Cerebellar cortex (tissue), 1 donor: ENCODE measurements around the gene KCNIP4.
"Not testable (repeated sequence)": the region's sequence is repeated elsewhere in the genome, so short reads cannot be mapped to it uniquely, and the experiment has no call there.

Experiments used
- DNase-seq: peaks from one replicate; pipeline ENCODE4 v3.0.0-alpha.2; 2015; ENCODE audit warnings: low spot score

The KCNIP4 gene

DNA sequence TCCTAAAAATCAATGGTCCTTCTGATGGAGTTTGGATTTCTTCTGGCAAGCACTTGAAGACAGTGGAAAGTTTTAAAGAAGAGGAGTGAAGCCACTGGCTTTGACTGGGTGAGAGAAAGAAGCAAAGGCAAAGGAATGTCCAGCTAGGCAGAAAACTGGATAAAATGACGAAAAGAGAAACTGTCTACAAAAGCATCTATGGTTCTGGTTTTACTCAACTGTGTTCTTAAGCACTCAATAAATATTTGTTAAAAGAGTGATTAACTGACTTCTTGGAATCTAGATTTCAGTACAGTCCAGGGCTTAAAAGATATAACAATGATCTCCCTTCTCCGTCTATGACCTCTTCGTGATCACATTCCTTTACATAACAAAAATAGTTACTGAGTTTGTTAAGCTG lies 1195.9 kb downstream of the KCNIP4 start:
- no peak for DNase-seq

DNA sequence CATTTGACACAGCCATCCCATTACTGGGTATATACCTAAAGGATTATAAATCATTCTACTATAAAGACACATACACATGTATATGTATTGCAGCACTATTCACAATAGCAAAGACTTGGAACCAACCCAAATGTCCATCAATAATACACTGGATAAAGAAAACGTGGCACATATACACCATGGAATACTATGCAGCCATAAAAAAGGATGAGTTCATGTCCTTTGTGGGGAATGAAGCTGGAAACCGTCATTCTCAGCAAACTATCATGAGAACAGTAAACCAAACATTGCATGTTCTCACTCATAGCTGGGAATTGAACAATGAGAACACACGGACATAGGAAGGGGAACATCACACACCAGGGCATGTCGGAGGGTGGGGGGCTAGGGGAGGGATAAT lies 1202.6 kb downstream of the KCNIP4 start:
- DNase-seq: not testable (repeated sequence)

DNA sequence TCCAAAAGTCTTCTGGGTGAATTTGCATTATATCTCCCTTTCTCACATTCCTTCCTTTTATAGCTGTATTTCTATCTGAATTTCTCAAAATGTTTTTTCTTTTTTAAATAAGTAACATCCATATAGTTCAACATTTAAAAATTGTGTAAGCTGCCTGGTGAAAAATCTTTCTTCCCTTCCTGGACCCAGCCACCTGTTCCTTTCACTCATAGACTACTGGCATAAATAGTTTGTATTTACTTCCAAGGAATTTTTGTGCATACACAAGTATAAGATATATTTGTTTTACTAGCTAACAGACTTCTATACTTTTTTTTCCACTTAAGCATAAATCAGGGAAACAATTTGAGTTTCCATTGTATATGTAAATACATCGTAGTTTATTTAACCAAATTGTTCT lies 1212.6 kb downstream of the KCNIP4 start:
- no peak for DNase-seq

DNA sequence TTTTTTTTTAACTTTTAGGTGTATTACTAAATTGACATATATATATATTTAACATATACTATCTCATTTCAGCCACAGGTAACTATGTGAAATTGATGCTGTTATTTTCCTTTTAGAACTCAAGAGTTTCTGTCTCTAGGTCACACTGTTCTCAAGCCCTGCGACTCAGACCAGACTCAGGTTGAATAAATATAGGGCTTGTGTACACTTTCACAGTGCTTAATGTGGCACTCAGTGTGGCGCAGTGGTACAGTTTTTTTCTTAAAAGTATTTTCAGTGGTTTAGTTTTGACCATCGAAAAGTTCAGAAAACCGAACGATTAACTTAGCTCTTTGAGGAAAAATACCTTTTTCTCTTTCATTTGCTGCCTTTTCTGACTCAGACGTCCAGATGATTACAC lies 1223.7 kb downstream of the KCNIP4 start:
- DNase-seq: no peak

DNA sequence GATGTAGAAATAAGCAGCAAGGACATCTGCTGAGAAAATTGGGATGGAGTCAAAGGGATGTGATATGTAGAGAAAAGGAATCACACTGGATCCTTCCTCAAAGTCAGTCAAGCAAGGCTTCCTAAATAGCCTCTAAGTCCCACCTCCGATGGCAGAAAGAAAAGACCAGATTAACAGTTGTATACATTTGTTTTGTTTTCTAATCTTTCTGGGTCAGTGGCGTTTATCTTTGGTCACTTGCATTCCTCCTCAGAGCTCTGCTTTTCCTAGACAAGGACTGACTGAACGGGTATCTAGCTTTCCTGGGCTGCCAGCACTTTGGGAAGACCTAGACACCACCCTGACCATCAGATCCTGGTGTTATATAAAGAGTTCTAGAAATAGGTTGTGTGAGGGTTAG lies 1225.1 kb downstream of the KCNIP4 start:
- no peak for DNase-seq

DNA sequence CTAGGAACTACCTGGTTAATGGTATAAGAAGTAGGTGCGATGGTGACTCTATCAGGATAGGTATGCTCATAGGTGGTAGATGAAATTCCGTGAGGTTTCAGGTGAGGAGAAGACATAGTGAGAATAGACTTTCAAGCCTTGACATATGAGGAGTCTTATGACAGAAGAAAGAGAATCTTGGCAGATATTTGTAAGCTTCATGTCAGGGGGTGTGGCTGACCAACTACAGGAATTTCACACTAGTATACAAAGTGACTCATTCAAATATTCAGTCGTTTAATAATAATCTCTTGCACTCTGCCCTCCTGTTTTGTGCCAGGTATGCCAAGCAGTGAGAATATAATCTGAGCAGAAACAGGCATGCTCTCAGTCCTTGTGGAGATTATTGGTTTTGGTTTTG lies 1225.6 kb downstream of the KCNIP4 start:
- no peak for DNase-seq

DNA sequence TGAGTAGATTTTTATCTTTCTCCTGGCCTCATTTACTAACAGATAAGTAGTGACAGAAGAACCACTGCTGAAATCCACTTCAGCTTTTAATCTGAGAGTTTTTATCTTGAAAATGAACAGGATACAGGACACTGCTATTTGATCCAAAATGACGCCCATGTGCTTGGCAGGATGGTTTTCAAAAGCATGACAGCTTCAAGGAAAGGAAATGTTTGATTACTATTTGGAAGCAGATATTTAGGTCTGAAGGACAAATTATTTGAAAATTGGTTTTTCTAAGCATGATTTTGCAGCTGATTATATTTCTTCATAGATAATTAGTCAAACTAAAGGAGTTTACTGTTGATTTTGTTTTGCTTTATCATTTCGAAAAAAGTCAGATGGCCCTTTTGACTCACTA lies 1237.2 kb downstream of the KCNIP4 start:
- DNase-seq: no peak

DNA sequence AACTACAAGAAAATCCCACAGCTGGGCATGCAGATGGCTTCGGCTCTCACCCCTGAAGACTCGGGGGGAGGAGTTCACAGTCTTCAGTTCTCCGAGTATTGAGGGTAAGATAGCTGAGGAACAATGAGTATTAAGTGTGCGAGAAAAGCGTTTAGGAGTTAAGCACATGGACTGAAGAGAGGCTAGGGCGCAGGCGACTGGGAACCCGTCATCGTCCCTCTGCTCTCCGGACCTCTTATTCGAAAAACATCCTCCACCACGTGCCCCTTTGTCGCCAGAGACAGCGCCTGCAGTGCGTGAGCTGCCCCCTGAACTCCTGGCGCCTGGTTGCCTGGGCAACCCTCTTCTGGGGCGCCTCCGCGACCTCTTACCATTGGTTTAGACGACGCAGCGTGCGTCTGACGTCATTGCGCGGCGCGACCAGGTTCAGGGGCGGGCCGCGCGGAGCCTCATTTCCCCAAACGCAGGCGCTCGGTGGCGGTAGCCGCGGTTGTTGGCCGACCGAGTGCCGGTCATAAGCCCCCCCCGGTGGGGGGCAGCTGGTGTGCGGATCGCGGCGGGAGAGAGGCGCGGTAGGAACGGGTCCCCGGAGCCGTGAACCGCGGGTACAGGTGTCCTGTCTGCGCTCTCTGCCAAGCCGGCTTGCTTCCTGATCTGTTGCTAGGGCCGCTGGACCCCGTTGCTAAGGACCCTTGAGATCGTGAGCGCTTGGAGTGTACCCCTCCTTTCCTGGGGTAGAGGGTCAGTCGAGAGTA lies 1248.4 kb downstream of the KCNIP4 start, which contains the start of gene PACRGL:
TSS of gene PACRGL (plus strand) at position 452 of the 755 bp plus-strand sequence. CDS start 4,024 bp downstream, outside the sequence.
- DNase-seq: peak; percentile 96

DNA sequence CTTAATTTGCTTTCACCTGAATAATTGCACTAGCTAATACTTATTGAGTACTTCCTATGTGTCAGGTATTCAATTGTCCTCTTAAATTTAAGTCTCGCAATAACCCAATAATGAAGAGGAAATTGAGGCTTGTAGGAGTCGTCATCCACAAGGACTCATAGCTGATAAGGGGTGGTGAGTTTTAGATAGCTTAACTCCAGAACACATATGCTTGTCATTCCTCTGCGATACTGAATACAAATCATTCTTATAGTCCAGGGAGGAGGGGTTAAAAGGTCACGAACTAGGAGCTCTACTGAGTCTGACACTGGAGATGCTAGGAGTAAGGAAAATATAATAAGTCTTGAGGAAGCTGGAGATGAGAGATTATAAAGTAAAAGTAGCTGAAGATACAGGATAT lies 1249.8 kb downstream of the KCNIP4 start:
- no peak for DNase-seq

DNA sequence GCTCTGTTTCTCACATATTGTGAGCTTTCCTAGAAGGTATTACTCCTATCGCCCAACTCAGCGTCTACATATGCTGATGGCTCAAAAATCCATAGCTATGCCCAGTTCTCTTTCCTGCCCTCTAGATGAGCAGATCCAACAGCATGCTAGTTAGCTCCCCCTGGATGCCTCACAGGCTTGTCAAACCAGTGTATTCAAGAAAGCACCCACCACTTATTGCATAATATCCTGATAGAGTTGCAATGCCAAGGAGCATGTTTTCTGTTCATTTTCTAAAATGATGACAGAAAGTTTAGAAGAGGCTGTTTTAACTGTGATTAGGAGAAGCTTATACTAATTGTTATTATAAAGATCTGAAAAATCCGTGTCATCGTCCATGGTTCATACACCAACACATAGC lies 1250.2 kb downstream of the KCNIP4 start:
- no peak for DNase-seq

DNA sequence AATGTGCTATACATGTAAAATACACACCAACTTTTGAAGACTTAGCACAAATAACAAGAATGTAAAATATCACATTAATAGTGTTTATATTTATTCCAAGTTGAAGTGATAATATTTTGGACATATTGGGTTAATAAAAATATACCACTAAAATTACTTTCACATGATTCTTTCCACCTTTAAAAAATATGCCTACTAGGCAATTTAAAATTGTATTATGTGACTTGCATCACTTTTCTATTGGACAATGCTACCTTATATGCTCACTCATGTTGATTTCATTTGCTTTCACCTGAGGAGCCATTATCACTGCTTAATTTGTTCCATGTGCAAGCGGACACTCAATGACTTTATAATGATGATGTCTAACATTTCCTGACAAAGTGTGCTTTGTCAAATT lies 1251.8 kb downstream of the KCNIP4 start:
- DNase-seq: no peak

DNA sequence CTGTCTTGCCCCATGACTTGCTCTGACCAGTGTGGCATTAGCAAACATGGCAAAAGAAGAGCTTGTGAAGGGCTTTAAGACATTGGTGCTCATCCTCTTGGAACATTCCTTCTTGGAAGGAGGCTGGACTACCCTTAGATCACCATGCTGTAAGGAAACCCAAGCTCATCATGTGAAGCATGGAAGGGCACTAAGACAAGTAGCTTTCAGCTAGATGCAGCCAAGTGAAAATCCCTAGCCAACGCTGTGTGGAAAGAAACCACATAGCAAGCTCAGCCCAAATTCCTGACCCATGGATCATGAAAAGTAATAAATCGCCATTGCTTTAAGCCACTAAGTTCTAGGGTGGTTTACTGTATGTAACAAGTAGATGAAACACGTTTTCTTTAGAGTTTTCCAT lies 1260.7 kb downstream of the KCNIP4 start:
- DNase-seq: no peak

DNA sequence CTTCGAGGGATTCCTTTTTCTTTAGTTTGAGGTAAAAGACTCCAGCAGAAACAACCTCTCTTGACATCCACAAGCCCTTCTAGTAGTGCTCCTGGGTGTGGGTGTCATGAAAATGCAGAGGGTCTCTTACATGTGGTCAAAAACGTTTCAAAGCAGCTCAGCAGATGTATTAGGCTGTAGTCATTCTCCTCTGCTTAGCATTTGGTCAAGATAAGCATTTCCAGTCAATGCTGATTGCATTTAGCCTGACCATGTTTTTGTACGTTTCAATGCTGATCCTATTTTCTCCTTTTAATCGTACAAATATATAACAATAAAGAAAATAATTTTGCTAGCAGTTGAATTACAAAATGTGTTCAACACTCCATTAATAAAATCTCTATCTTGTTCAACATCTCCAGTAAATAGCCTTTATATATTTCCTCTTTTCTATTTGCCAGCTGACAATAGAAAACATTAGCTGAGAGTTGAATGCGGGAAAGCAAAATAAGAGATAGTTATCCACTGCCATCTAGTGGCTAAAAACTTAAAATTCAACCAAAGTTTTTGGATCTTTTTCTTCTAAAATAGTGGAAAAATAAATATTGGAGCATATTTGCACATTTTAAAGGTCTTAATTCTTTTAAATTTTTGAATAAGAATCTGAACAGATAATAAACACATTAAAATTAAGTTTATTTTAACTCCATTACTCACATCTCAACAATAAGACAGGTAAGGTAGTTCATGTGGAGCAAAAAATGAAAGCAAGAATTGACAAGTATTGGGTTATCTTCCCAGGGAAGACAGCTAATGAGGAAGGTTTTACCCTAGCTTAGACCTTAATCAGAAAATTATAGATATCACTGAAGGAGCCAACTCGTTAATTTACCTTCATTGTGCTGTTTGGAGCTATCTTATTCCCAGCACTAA lies 1263.5 kb downstream of the KCNIP4 start:
- DNase-seq: peak; percentile 33

DNA sequence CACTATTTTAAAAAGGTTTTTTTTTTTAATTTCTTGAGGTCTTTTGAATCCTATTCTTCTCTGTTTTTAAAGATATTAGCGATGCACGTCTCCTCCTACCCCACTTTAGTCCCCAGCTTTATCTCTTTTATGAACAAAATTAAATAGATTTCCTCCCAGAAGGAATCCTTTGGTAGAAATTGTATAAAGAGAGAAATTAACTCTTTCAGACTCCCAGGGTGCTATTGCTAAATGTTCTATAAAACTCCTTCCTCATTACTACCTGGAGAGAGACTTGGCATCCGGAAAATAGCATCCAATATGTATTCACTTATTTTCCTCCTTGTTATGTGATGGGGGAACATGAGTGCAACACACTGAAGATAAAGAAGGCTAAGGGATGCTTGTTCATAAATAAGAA lies 1264.8 kb downstream of the KCNIP4 start:
- DNase-seq: no peak

DNA sequence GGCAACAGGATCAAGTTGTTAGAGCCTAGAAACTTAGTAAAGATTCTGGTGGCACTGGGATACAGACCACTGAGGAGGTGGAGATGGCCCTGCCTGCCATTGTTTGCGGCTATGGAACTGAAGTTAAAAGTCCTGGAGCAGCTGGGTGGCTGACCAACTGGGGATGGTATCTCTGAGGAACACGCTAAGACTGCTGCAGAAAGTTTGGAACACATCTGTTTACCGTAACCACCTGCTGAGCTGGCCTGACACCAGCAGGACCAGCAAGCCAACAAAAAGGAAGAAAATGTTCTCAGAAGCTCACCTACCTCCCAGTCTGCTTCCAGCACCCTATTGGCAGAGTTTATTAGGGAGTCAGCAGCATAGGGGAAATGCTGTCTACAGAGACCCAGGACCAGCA lies 1265.7 kb downstream of the KCNIP4 start:
- no peak for DNase-seq

DNA sequence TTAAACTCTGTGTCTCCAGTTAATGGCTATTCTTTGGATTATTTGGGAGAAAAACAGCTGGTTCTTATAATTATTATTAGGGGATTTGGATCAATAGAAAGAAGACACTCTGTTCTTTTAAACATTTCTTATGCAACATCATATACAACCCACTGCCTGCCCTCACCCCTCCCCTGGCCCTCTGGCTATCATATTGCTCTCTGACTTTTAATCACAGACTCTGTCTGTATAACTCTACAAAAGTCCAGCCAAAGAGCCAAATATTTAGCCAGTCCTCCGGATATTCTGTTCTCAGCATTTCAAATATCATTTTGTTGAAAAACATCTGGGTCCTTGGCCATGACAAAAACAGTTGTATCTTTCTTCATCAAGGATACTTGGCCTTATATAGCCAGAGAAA lies 1267.3 kb downstream of the KCNIP4 start:
- DNase-seq: no peak

DNA sequence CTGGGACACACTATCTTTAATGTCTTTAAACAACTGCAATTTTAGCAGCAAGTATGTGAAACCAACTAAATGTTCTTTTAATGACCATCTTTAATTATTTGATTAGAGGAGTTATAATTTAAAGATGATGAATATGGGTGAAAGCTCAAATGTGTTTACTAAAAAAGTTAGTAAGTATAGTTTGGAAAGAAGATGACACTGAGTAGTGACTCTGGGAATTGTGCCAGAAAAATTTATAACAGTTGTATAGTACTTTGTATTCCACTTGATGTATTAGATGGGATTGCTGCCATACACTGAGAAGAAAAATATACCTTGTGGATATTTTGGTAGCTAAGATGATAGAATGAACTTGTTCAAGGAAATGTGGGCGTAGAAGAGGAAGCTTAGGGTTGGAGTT lies 1267.8 kb downstream of the KCNIP4 start:
- no peak for DNase-seq

DNA sequence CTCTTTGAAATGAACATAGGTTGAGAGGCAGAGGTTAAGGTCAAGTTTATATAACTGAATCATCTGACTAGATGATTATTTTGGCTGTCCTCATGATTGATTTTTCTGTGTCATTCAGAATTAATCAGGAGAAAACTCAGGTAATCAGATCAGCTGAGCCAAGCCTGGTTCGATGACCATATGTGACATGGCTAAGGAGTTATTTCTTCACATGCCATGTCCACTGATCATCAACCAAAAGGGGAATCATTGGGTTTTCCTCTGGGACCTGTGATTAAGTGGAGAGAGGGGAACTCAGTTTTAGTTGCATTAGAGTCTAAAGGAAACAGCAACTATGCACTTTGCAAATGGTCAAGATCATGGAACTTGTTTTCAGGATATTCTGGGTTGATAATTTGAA lies 1268.6 kb downstream of the KCNIP4 start:
- DNase-seq: no peak
